HG03354 (cell line): ENCODE measurements around the gene ACBD6.

ENCODE experiments used
- ATAC-seq: cut with Tn5 transposase; IDR thresholded peaks from one replicate; pipeline ENCODE4 v1.9.1; 2021; ENCODE audit warnings: mild to moderate bottlenecking; ENCODE audit not compliant: unreplicated experiment, poor library complexity, severe bottlenecking

The ACBD6 gene

DNA sequence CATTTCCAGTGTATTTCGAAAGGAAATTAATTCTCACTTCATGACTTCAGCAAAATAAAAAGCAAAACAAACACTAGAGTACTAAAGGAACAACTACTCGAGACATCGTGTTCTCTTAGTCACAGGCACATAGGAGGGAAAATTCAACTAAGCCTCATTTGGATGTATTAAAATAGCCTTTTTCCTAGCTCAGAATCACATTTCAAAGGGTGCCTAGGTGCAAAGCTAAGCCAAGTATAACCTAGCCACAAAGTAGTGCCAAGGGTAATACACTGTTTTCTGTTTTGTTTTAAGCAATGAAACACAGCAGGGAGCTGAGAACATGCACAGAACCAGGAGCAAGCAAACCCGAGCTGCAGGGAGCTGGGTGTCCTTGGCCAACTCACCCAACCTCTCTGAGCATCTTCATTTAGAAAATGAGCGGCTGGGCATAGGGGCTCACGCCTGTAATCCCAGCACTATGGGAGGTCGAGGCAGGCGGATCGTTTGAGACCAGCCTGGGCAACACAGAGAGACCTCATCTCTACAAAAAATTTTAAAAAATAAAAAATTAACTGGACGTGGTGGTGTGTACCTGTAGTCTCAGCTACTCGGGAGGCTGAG lies 26.6 kb upstream of the ACBD6 start:
- no peak for ATAC-seq

DNA sequence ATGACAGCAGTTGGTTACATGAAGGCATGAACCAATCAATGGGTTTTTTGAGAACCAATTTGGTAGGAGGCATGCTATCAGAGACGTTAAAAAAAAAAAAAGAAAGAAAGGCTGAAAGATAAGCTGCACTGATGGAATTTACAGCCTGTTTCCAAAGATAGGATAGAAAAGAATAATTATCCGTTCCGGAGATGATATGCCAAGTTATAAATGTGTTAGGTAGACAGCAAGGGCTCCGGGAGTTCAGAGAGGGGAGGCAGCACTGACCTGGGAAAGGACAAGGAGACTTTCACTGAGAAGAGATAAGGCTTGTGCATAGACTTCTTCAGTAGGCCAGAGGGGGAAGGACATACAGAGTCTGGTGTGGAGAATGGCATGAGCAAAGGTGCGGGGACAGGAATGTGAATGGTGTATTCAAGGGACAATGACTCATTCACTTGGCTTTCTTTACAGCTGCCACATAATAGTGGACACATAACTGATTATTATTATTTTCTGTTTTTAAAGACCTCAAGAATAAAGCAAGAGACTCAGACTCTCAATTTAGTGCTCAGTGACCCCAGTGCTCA lies 24.8 kb upstream of the ACBD6 start:
- no peak for ATAC-seq

DNA sequence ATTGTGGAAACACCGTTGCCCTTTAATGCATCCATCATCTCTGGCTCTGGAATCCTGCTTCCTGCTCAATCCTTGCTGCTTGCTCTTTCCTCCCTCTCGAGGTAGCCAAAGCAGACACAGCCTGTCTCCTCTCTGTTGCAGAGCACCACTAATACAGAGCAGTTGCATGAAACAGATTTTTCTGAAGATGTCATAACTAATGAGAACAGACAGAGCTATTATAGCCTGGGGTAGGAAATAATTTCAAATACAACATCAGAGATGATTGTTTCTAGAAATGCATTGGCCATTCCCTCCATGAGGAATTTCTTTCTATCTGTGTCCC lies 23.3 kb upstream of the ACBD6 start:
- ATAC-seq = no peak

DNA sequence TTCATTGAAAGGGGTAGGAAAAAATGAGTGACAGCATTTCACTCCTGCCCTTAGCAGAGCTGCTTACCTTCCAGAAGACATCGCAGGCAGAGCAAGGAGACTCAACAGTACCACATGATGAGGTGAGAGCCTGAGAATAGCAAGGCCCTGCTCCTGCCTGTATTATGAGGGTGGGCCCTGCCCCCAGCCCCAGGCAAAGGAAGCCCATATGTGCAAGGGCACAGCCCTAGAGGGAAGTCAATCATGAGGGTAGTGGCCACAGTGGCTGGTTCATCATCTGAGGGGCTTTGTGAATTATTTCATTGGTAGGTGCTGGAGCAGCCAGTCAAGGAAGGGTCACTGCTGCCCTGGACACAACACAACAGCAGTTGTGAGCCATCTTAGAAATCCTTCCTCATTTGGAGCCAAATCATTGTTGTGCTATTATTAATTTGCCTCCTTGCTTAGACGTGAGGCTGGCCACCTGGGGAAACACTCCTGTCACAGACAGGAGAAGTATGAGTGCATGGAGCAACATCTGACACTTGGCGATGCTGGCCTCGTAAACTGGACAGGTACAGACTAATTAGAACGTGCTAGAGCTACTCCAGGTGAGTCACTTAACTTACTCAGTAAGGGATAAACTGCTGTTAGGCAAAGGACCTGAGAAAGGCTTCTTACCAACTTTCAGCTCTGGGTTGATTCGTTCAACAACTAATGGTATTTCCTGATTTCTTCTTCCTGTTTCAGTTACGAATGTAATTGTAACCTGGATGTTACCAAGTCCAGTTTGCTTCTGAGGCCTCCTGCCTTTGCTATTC lies 22.7 kb upstream of the ACBD6 start:
- no peak for ATAC-seq

DNA sequence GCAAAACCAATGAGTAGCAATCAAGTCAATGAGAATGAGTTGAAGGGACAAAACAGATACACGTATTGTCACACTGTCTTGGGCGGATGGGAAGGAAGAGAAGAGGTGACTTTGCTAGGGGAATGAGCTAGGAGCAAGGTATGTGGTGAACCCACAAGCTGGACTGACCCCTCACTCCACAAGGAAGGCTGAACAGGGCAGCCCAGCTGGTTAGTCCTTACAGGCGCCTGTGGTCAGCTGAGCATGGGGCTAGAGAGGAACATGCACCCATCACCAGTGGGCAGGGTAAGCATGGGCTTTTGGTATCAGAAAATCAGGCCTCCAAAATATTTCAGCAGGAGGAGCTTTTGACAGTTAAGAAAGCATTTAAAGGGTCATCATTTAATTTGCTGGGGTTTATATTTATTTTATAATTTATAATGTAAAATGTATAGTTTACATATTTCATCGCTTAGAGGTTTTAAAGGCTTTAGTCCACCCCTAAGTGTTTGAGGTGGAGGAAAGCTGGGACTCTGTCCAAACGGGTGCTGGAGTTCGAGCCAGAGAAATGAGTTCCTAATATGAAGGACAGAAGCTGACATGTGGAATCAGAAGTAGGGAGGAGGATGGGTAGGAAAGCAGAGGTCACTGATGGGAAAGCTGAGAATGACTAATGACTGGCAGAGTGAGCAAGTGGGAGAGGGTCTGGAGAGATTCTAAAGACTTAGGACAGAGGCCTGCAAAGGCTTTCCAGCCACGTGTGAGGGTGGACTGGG lies 22.0 kb upstream of the ACBD6 start:
- no peak for ATAC-seq

DNA sequence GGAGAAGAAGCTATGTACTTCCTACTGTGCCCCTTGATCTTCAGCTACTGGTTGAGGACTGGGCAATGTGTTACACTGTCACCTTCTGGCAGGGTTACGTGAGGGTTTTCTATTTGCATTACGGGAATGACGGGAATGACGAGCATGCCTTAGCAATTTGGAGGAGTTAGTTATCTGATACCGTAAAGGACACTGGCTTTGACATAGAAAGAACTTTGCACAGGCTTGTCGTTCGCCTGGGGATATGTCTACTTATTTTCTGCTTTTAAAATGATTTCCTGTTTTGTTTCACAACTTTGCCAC lies 19.8 kb upstream of the ACBD6 start:
- no peak for ATAC-seq

DNA sequence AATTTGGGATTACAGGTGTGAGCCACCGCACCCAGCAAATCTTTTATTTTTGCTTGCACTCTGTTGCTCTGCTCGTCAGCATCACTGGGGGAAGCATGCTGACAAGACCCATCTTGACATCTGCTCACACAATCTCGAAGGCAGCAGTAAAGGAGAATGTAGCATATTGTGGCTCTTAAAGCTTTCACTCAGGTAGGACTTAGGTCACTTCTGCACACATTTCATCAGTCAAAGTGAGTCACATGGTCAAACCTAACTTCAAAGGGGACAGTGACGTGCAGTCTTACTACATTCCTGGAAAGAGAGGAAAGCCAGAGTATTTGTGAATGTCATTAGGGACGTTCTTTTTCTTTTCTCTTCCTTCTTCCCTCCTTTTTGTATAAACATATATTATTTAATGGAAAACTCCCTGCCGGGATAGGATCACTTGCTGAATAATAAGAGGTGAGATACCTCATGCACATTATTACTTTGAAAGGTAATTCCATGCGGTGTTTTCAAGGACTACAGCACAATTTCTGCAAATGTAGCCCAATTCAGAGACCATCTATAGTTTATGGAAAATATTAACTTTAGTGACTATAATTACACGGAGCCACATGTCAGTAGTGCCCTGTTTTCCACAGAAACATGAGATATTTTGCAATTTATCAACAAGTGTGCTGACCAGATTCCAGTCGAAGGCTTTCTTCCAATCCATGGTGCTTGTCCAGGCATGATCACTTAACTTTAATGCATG lies 19.3 kb upstream of the ACBD6 start:
- no peak for ATAC-seq

DNA sequence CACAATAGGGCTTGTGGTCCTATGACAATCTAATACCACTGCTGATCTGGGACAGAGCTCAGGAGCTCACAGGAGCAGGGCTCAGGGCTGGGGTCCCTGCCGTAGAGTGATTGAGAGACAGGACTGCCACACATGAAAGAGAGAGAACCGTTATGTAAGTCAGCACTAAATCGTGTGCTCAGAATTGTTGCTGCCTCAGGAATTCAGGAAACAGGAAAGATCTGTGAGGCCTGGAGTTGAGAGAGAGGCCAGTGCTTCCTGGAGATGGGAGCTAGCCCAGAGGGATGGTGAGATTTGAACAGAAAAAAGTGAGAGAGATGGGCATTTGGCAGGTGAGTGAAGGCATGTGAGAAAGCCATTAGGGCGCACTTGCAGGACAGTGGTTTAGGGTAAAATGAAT lies 17.5 kb upstream of the ACBD6 start:
- ATAC-seq = no peak

DNA sequence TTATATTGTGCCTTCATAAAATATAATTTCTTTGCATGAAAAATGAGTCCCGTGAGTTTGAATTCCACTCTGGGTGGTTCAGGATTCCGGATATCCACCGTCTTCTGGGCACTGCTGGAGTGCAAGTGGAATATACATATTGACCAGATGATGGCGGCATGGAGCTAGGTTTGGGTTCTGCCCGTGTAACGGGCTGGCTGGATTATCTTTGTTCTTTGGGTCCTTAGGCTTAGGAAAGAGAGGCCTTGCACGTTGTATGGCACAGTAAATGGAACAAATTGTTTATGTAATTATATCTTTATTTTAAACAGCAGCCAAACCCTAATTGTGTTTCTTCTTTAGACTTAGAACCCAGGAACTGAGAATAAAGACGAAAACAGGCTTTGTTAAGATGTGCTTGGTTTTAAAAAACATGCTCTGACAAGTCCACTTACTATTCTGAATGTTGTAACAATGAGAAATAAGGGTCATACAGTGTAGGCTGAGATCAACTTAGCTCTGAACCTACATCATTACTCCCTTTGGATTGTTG lies 13.5 kb upstream of the ACBD6 start:
- ATAC-seq = peak; percentile 95

DNA sequence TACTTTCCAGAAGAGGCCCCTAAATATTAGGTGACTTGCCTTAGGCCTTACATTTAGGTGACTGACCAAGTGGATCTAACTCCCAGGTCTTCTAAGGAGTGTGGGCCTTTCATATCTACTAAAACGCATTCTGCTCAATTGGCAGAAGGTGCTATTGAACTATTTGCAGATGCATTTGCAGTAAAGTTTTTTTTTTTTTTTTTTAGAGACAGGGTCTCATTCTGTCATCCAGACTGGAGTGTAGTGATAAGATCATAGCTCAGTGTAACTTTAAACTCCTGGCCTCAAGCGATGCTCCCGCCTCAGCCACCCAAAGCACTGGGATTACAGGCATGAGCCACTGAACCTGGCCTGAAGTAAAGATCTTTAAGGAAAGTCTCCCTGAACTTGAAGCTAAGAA lies 13.0 kb upstream of the ACBD6 start:
- ATAC-seq = no peak

DNA sequence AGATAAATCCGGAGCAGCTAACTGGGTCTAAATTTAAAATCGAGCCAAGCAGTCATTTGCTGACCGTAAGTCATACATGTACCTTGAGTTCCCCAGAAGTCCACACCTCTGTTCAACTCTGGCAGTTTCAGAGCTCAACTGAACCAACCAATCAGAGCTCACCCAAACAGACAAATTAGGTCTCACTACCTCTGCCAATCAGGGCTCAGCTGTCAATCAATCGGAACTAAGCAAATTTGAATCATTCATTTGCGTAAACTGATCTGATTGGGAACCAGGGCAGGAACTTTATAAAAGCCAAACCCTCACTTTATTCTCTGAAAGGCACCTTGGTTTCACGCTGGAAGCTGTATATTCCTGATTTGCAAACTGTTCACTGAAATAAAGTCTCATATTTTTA lies 11.2 kb upstream of the ACBD6 start:
- no peak for ATAC-seq

DNA sequence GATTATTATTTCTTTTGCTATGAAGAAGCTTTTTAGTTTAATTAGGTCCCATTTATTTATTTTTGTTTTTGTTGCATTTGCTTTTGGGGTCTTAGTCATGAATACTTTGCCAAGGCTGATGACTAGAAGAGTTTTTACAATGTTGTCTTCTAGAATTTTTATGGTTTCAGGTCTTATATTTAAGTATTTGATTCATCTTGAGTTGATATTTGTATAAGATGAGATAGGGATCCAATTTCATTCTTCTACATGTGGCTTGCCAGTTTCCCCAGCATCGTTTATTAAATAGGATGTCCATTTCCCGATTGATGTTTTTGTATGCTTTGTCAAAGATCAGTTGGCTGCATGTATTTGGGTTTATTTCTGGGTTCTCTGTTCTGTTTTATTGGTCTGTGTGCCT lies 8.5 kb upstream of the ACBD6 start:
- no peak for ATAC-seq

DNA sequence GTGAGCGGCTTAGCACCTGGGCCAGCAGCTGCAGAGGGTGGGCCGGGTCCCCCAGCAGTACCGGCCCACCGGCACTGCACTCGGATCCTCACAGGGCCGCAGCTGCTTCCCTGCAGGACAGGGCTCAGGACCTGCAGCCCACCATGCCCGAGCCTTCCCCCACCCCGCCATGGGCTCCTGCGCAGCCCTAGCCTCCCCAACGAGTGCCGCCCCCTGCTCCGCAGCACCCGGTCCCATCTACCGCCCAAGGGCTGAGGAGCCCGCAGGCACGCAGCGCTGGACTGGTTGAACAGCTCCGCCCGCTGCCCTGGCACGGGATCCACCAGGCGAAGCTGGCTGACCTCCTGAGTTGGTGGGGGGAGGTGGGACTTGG lies 6.3 kb upstream of the ACBD6 start:
- no peak for ATAC-seq

DNA sequence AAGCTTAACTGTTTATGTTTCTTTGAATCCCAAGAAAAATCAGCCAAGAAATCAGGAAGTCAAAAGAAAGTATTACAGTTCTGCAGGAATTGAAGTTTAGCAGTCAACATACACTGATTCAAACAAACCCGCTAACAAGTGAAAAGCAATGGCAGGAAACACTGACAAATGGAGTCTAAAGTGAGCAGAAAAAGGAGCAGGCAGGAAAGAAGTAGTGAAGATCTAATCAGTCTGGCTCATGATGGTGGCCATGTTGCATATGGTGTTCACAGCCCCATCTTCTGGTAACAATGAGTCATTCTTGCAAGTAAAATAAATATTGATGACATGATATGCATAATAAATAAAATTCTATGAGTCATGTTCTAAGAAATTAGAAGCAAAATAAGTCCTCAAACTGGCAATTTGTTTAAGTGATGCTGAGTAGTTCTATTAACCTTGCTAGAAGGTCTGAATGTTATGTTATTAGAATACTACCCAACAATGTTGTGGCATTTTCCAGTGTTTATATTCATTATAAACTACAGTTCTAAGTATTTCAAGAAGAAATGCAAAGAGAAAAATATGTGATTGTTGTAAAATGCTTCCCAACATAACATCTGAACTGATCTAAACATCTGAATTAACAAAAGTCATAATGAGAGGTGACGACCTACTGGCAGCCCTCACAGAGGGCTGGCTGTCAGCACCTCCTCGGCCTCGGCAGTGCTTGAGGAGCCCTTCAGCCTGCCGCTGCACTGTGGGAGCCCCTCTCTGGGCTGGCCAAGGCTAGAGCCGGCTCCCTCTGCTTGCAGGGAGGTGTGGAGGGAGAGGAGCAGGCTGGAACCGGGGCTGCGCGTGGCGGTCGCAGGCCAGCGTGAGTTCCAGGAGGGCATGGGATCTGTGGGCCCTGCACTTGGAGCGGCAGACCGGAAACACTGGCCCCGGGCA lies 5.7 kb upstream of the ACBD6 start:
- ATAC-seq = no peak

DNA sequence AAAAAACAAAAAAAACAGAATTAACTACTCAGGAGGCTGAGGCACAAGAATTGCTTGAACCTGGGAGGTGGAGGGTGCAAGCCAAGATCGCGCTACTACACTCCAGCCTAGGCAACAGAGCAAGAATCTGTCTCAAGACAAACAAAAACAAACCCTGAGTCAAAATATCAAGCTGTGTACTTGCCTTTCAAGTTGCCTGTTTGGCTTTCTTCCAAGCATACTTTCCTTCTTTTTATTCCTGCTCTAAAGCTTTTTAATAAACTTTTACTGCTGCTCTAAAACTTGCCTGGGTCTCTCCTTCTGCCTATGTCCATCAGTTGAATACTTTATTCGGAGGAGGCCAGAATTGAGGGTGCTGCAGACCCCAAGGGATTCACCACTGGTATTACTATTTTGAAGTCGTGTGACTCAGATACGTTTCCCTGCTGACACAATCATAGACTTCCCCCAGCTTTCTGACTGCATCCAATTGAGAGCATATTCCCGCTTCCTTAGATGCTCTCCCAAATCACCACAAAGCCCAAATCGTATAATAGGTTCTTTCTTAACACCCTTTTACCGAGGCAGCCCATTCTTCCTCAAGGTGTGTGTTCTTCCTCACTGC lies 3.5 kb upstream of the ACBD6 start:
- no peak for ATAC-seq

DNA sequence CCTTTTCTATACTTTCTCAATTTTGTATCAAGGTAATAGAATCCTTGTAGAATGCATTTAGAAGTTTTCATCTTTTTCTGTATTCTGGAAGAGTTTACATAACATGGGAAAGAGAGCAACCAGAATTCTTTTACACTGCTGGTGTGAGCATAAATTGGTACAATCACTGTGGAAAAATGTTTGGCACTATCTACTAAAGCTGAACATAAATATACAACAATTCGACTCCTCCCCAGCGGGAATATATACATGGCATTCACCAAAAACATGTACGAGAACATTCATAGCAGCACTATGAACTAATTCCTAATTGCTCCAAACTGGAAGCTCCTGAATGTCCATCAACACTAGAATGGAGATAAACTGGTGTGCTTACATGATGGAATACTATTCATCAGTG lies 1.8 kb upstream of the ACBD6 start:
- ATAC-seq = no peak

DNA sequence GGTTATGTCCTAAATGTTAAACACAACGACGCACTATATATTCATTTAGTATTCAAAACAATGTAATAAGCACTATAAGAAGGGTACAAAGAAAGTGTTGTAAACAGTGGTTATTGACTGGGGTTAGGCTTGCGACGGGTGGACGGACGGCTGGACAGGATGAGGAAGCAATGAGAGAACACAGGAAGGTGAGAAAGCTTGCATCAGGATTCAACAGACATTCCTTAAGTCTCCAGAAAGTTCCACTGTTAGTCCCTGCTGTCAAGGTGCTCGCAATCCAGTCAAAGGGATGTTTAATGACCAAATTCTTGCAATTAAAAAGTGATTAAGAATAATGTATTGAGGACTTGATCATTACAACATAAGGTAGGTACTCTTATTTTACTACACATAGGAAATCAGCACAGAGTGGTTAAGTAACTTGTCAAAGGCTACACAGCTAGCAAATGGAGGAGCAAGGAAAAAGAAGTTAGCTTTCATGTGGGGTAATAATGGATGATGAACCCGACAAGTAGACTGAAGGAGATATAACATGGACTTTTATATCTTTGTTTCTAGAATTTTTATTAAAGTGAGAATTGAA lies 994 bp upstream of the ACBD6 start:
- ATAC-seq = peak; percentile 4

DNA sequence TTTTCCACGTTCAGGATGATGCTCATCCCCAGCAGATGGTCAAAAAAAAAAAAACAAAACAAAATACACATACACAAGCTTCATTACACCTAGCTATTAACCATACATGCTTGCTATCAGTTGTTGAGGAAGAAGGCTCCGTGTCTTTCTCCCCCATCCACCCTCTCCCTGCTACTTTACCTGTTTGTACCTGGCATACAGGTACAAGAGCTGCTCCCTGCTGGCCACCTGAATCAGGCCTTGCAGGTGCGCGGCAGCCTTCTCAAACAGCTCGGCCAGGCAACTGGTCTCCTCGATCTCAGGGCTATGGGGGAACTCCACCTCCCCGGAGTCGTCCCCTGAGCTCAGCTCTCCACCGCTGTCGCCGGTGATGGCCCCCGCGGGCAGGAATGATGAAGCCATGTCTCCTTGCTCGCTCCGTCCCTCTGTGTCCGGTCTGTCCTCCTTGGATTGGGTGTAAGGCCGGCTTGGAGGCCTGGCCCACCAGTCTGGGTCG lies 464 bp downstream of the ACBD6 start:
- peak; percentile 38 for ATAC-seq
